GM21447 (cell line): ENCODE data around the gene GPAT3.
"Not testable (repeated sequence)": the region's sequence is repeated elsewhere in the genome, so short reads cannot be mapped to it uniquely, and the experiment has no call there.

ENCODE experiments used
- ATAC-seq: cut with Tn5 transposase; IDR thresholded peaks from one replicate; pipeline ENCODE4 v1.9.1; 2021; ENCODE audit not compliant: unreplicated experiment

GPAT3 gene

GRCh38 chr4:83548151-83548905 is 12.4 kb downstream of the GPAT3 start:
- ATAC-seq: peak; percentile 96

GRCh38 chr4:83552083-83552482 is 16.2 kb downstream of the GPAT3 start:
- no peak for ATAC-seq

- ATAC-seq: peak; percentile 51
Observed at GRCh38 chr4:83552924-83553323, 17.0 kb downstream of the GPAT3 start.

GRCh38 chr4:83556006-83556707 is 20.2 kb downstream of the GPAT3 start:
- ATAC-seq: no peak

- ATAC-seq: no peak
Observed at GRCh38 chr4:83556816-83557215, 20.9 kb downstream of the GPAT3 start.

- no peak for ATAC-seq
Observed at GRCh38 chr4:83558059-83558653, 22.2 kb downstream of the GPAT3 start.

GRCh38 chr4:83558680-83559079 is 22.8 kb downstream of the GPAT3 start:
- no peak for ATAC-seq

- ATAC-seq: no peak
Observed at GRCh38 chr4:83560523-83560922, 24.6 kb downstream of the GPAT3 start.

GRCh38 chr4:83561381-83561780 is 25.5 kb downstream of the GPAT3 start:
- ATAC-seq: no peak

- ATAC-seq: no peak
Observed at GRCh38 chr4:83563998-83564397, 28.1 kb downstream of the GPAT3 start.

GRCh38 chr4:83568062-83568461 is 32.2 kb downstream of the GPAT3 start:
- no peak for ATAC-seq

GRCh38 chr4:83569429-83569828 is 33.5 kb downstream of the GPAT3 start:
- no peak for ATAC-seq

GRCh38 chr4:83569987-83570386 is 34.1 kb downstream of the GPAT3 start:
- peak; percentile 80 for ATAC-seq

- no peak for ATAC-seq
Observed at GRCh38 chr4:83572848-83573247, 36.9 kb downstream of the GPAT3 start.

GRCh38 chr4:83574247-83574646 is 38.3 kb downstream of the GPAT3 start:
- ATAC-seq: no peak

GRCh38 chr4:83576237-83576636 is 40.3 kb downstream of the GPAT3 start:
- ATAC-seq: not testable (repeated sequence)

- peak; percentile 67 for ATAC-seq
Observed at GRCh38 chr4:83581411-83582288, 45.7 kb downstream of the GPAT3 start.

- ATAC-seq: peak; percentile 68
Observed at GRCh38 chr4:83582289-83582785, 46.4 kb downstream of the GPAT3 start.

- ATAC-seq: no peak
Observed at GRCh38 chr4:83585982-83586508, 50.1 kb downstream of the GPAT3 start.

GRCh38 chr4:83589279-83589678 is 53.4 kb downstream of the GPAT3 start:
- no peak for ATAC-seq

GRCh38 chr4:83591056-83591455 is 55.1 kb downstream of the GPAT3 start:
- ATAC-seq: no peak
